ENCODE results near the gene SASH1.

SASH1 gene

GRCh38 chr6:148426317-148426977 is 83.8 kb downstream of the SASH1 start:
- TF ChIP-seq, protein P1, sequence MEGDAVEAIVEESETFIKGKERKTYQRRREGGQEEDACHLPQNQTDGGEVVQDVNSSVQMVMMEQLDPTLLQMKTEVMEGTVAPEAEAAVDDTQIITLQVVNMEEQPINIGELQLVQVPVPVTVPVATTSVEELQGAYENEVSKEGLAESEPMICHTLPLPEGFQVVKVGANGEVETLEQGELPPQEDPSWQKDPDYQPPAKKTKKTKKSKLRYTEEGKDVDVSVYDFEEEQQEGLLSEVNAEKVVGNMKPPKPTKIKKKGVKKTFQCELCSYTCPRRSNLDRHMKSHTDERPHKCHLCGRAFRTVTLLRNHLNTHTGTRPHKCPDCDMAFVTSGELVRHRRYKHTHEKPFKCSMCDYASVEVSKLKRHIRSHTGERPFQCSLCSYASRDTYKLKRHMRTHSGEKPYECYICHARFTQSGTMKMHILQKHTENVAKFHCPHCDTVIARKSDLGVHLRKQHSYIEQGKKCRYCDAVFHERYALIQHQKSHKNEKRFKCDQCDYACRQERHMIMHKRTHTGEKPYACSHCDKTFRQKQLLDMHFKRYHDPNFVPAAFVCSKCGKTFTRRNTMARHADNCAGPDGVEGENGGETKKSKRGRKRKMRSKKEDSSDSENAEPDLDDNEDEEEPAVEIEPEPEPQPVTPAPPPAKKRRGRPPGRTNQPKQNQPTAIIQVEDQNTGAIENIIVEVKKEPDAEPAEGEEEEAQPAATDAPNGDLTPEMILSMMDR (conservative IDR thresholded peaks at IDR 0.05) = no peak
- no peak overlapping the region for H3K27ac ChIP-seq

- no peak overlapping the region for H3K27ac ChIP-seq
These were observed 84.7 kb downstream of the SASH1 start for GRCh38 chr6:148427333-148427732.

GRCh38 chr6:148429423-148429822 is 86.8 kb downstream of the SASH1 start:
- TF ChIP-seq, protein P1 (conservative IDR thresholded peaks at IDR 0.05) = no peak

More at GRCh38 chr6:148427333-148427732, 84.7 kb downstream of the SASH1 start:
- TF ChIP-seq, protein P1 (conservative IDR thresholded peaks at IDR 0.05) = no peak

GRCh38 chr6:148430897-148431296 is 88.3 kb downstream of the SASH1 start:
- H3K27ac ChIP-seq = no peak overlapping the region
- TF ChIP-seq, protein P1 (conservative IDR thresholded peaks at IDR 0.05) = no peak

More at GRCh38 chr6:148429423-148429822, 86.8 kb downstream of the SASH1 start:
- H3K27ac ChIP-seq = no peak overlapping the region

GRCh38 chr6:148431413-148431812 is 88.8 kb downstream of the SASH1 start:
- TF ChIP-seq, protein P1 (conservative IDR thresholded peaks at IDR 0.05) = no peak
- H3K27ac ChIP-seq = no peak overlapping the region

GRCh38 chr6:148431840-148432239 is 89.2 kb downstream of the SASH1 start:
- TF ChIP-seq, protein P1 (conservative IDR thresholded peaks at IDR 0.05) = no peak
- H3K27ac ChIP-seq = no peak overlapping the region

- TF ChIP-seq, protein P1 (conservative IDR thresholded peaks at IDR 0.05) = no peak
- no peak overlapping the region for H3K27ac ChIP-seq
These were observed 90.0 kb downstream of the SASH1 start for GRCh38 chr6:148432462-148433195.

All from VCaP (cell line).